A549 (cell line): ENCODE measurements around the gene GCDH. TPM values are rescaled to one million over a fixed set of nuclear protein-coding genes. Genes with fewer than 3 reads are reported as not detected.

Experiments used
- ATAC-seq, 2 experiments: fragments of 200-7000 bp in 1 of 2; fragments of >200 bp in 1 of 2; cut with Nextera tagmentation in 1 of 2; cut with Tn5 transposase in 1 of 2; 3 replicates each; pipeline versions ENCODE4 v1.8.0 to v1.9.1; 2018 to 2020; ENCODE audit warnings: mild to moderate bottlenecking in 1 of 2, moderate library complexity in 1 of 2
- CTCF ChIA-PET: fragments of 300-600 bp; sonication (Branson Sonifier 250); formaldehyde crosslinking; extraction: SDS; loops from one replicate; lab custom pipeline; 2021; ENCODE audit warnings: antibody characterized with exemption, inconsistent platforms; lab: Yijun Ruan, JAX
- POLR2A ChIA-PET: fragments of 350-600 bp; formaldehyde crosslinking; extraction: SDS; loops from one replicate; lab custom pipeline; 2021; ENCODE audit warnings: antibody characterized with exemption, inconsistent platforms; lab: Yijun Ruan, JAX
- DNase-seq, 2 experiments: peaks; one replicate each; pipeline versions ENCODE4 v3.0.0 to v3.0.0-alpha.2; 2011 to 2016; ENCODE audit warnings: low read depth in 1 of 2, low spot score in 1 of 2
- FAIRE-seq: peaks from 2 replicates; lab custom pipeline; 2011; peaks lifted over from hg19 to GRCh38; lab: Jason Lieb, UNC
- H3K27ac ChIP-seq, 2 experiments: fragments of >200 bp; sonication (Bioruptor Twin); formaldehyde crosslinking; 3 replicates each; pipeline ENCODE4 v1.5.1; 2016 to 2017
- H3K4me1 ChIP-seq: fragments of >200 bp; sonication (Bioruptor Twin); formaldehyde crosslinking; 3 replicates; pipeline ENCODE4 v1.6.1; 2016
- H3K4me2 ChIP-seq: fragments of >200 bp; sonication (Bioruptor Twin); formaldehyde crosslinking; 3 replicates; pipeline ENCODE4 v1.6.1; 2016
- H3K4me3 ChIP-seq: fragments of >200 bp; sonication (Bioruptor Twin); formaldehyde crosslinking; 3 replicates; pipeline ENCODE4 v1.5.1; 2016
- H3K9me3 ChIP-seq: fragments of >200 bp; sonication (Bioruptor Twin); formaldehyde crosslinking; 3 replicates; pipeline ENCODE4 v1.6.1; 2016
- BCL3 ChIP-seq: fragments of >200 bp; sonication (Bioruptor Twin); formaldehyde crosslinking; IDR thresholded peaks from 3 replicates; pipeline ENCODE4 v1.6.1; 2016
- BHLHE40 ChIP-seq: IDR thresholded peaks from 2 replicates; pipeline ENCODE4 v1.6.1; 2012; ENCODE audit warnings: low read depth, low read length, inconsistent platforms
- CBX2 ChIP-seq: fragments of 200-600 bp; sonication (generic); IDR thresholded peaks from 2 replicates; pipeline ENCODE4 v1.6.1; 2016; ENCODE audit warnings: low read depth, mild to moderate bottlenecking, borderline replicate concordance
- E2F6 ChIP-seq: IDR thresholded peaks from 2 replicates; pipeline ENCODE4 v1.6.1; 2012; ENCODE audit warnings: low read depth, borderline replicate concordance
- EHF ChIP-seq: fragments of 250-450 bp; sonication (Bioruptor Pico); IDR thresholded peaks from 2 replicates; pipeline ENCODE4 v1.5.0; 2020; ENCODE audit warnings: mild to moderate bottlenecking
- GATA3 ChIP-seq: IDR thresholded peaks from 2 replicates; pipeline ENCODE4 v1.6.1; 2012; ENCODE audit warnings: borderline replicate concordance
- HMGXB4 ChIP-seq: fragments of 250-450 bp; sonication (Bioruptor Pico); IDR thresholded peaks from 2 replicates; pipeline ENCODE4 v1.5.0; 2021; ENCODE audit warnings: mild to moderate bottlenecking, moderate library complexity, borderline replicate concordance
- HOXB13 ChIP-seq: fragments of 250-450 bp; sonication (Bioruptor Pico); IDR thresholded peaks from 2 replicates; pipeline ENCODE4 v1.5.0; 2020; ENCODE audit warnings: low read depth, mild to moderate bottlenecking, moderate library complexity
- HOXB5 ChIP-seq: fragments of 250-450 bp; sonication (Bioruptor Pico); IDR thresholded peaks from 2 replicates; pipeline ENCODE4 v1.5.0; 2020; ENCODE audit warnings: mild to moderate bottlenecking, moderate library complexity
- JUN ChIP-seq, 2 experiments: fragments of >200 bp; sonication (Bioruptor Twin); formaldehyde crosslinking; IDR thresholded peaks; 2 replicates in 1 of 2; 3 replicates in 1 of 2; pipeline ENCODE4 v1.6.1; 2016 to 2017
- JUNB ChIP-seq: fragments of >200 bp; sonication (Bioruptor Twin); formaldehyde crosslinking; IDR thresholded peaks from 2 replicates; pipeline ENCODE4 v1.6.1; 2016
- KDM1A ChIP-seq: fragments of 200-600 bp; sonication (generic); IDR thresholded peaks from 2 replicates; pipeline ENCODE4 v1.6.1; 2016; ENCODE audit warnings: low read depth, mild to moderate bottlenecking
- KDM5A ChIP-seq: fragments of 200-600 bp; sonication (generic); IDR thresholded peaks from 2 replicates; pipeline ENCODE4 v1.6.1; 2016; ENCODE audit warnings: antibody characterized with exemption, mild to moderate bottlenecking
- MAX ChIP-seq: IDR thresholded peaks from 2 replicates; pipeline ENCODE4 v1.6.1; 2012
- MAZ ChIP-seq: fragments of 150-350 bp; IDR thresholded peaks from 2 replicates; pipeline ENCODE4 v1.6.1; 2014; ENCODE audit warnings: antibody characterized with exemption, low read depth, low read length, borderline replicate concordance
- MYC ChIP-seq: IDR thresholded peaks from 2 replicates; pipeline ENCODE4 v1.6.1; 2012; ENCODE audit warnings: mild to moderate bottlenecking, inconsistent platforms, low read length, improper control_type of control experiment, borderline replicate concordance
- NFE2L2 ChIP-seq: fragments of 150-350 bp; conservative IDR thresholded peaks from 2 replicates; pipeline ENCODE4 v1.6.1; 2014; ENCODE audit warnings: low read length
- NPAS2 ChIP-seq: fragments of 250-450 bp; sonication (Bioruptor Pico); IDR thresholded peaks from 2 replicates; pipeline ENCODE4 v1.8.0; 2022; ENCODE audit warnings: mild to moderate bottlenecking, moderate library complexity, borderline replicate concordance
- NR3C1 ChIP-seq: fragments of >200 bp; sonication (Bioruptor Twin); formaldehyde crosslinking; IDR thresholded peaks from 3 replicates; pipeline ENCODE4 v1.6.1; 2017
- PBX3 ChIP-seq: IDR thresholded peaks from 2 replicates; pipeline ENCODE4 v1.6.1; 2012
- PHF8 ChIP-seq: fragments of 200-600 bp; sonication (generic); IDR thresholded peaks from 2 replicates; pipeline ENCODE4 v1.6.1; 2016; ENCODE audit warnings: low read depth, mild to moderate bottlenecking, antibody characterized with exemption, moderate library complexity, borderline replicate concordance
- POLR2A ChIP-seq: IDR thresholded peaks from 2 replicates; pipeline ENCODE4 v1.6.1; 2012; ENCODE audit warnings: mild to moderate bottlenecking, low read length
- RARB ChIP-seq: fragments of 250-450 bp; sonication (Bioruptor Pico); IDR thresholded peaks from 2 replicates; pipeline ENCODE4 v1.8.0; 2021; ENCODE audit warnings: mild to moderate bottlenecking, moderate library complexity
- REST ChIP-seq: fragments of 200-600 bp; sonication (generic); IDR thresholded peaks from 2 replicates; pipeline ENCODE4 v1.6.1; 2016; ENCODE audit warnings: antibody characterized with exemption, mild to moderate bottlenecking, moderate library complexity
- TFCP2L1 ChIP-seq: fragments of 250-450 bp; sonication (Bioruptor Pico); IDR thresholded peaks from 2 replicates; pipeline ENCODE4 v1.5.0; 2021; ENCODE audit warnings: mild to moderate bottlenecking
- USF2 ChIP-seq: fragments of 450-650 bp; IDR thresholded peaks from 2 replicates; pipeline ENCODE4 v1.6.1; 2014; ENCODE audit warnings: antibody characterized with exemption
- ZC3H11A ChIP-seq: fragments of 450-650 bp; IDR thresholded peaks from 2 replicates; pipeline ENCODE4 v1.6.1; 2014; ENCODE audit warnings: antibody characterized with exemption, mild to moderate bottlenecking
- ZFP36 ChIP-seq: fragments of 450-650 bp; IDR thresholded peaks from 2 replicates; pipeline ENCODE4 v1.6.1; 2014; ENCODE audit warnings: borderline replicate concordance; ENCODE audit not compliant: partially characterized antibody
- ZSCAN20 ChIP-seq: fragments of 250-450 bp; sonication (Bioruptor Pico); IDR thresholded peaks from 2 replicates; pipeline ENCODE4 v1.8.0; 2022; ENCODE audit warnings: mild to moderate bottlenecking, moderate library complexity
- WGBS: methylation state at CpG from one replicate; pipeline ENCODE4 v1.1.6; 2017; ENCODE audit errors: missing lambda C conversion rate; 5-methylcytosine and 5-hydroxymethylcytosine counted together
- polyA plus RNA-seq, 4 experiments: library from polyadenylated mRNA; depleted of rRNA in 3 of 4; stranded (reverse); fragments of >200 nt; fragmentation: RNase III in 1 of 4; extraction: RNeasy Plus Mini Kit Qiagen cat#74134 plus additional on column Dnase treatment in 1 of 4; gene quantifications; 2 replicates in 3 of 4; 3 replicates in 1 of 4; pipeline ENCODE4 v1.2.3, GENCODE V29; 2011 to 2017

The GCDH gene
- polyA plus RNA-seq, 2 of the 4 experiments (the other 2 are of a cell fraction) = 8.8 to 15.2 TPM

GRCh38 chr19:12933287-12934072, 42.5 kb downstream of the GCDH start, which contains the start of gene FARSA:
Gene FARSA, minus strand, starts transcription at chr19:12933711. Its CDS starts 15 bp downstream, at chr19:12933696.
- ChIA-PET POLR2A (interaction anchor here (0.6 to 1.7 kb wide), 5 partner anchors 14 to 51 kb away, joined by 3 to 5 read pairs (median 3); partner anchors contain the start of genes GCDH and SYCE2), CTCF (interaction anchor here (0.6 to 2.0 kb wide), 3 partner anchors 13 to 51 kb away, joined by 3 to 9 read pairs (median 3); no protein-coding TSS in a partner anchor)
- H3K27ac ChIP-seq = peak within 1 kb of the TSS; percentile 94 to 100
- ATAC-seq (peak; percentile 86 to 87), DNase-seq (peak; percentile 87 to 89), FAIRE-seq (no peak)
- peaks cover 15% of the 10 kb centered on the region for H3K4me1 ChIP-seq
- TF ChIP-seq MAX = peak; percentile 86
- TF ChIP-seq TFCP2L1 (CRISPR knock-in tag) = no peak
- peak; percentile 39; the same call in 1 of the 2 replicates for TF ChIP-seq MYC
- peak; percentile 79 for TF ChIP-seq PHF8
- TF ChIP-seq POLR2A = peak; percentile 82
- 0 out of 2 replicates have a peak, but pooled peaks have one; percentile 12 for TF ChIP-seq KDM1A
- TF ChIP-seq JUNB = no peak
- 0 out of 2 replicates have a peak, but pooled peaks have one; percentile 16 for TF ChIP-seq USF2
- TF ChIP-seq HOXB5 (CRISPR knock-in tag) = 0 out of 2 replicates have a peak, but pooled peaks have one; percentile 35
- no peak for TF ChIP-seq BHLHE40
- no peak for TF ChIP-seq E2F6
- TF ChIP-seq MAZ = no peak
- TF ChIP-seq PBX3 = no peak
- peak; percentile 56 for TF ChIP-seq KDM5A
- no peak for TF ChIP-seq RARB (CRISPR knock-in tag)
- TF ChIP-seq ZSCAN20 = no peak
- no peak for TF ChIP-seq EHF (CRISPR knock-in tag)
- no peak for TF ChIP-seq GATA3
- no peak for TF ChIP-seq HMGXB4 (CRISPR knock-in tag)
- TF ChIP-seq ZC3H11A = no peak
- TF ChIP-seq HOXB13 (CRISPR knock-in tag) = 0 out of 2 replicates have a peak, but pooled peaks have one; percentile 23
- TF ChIP-seq CBX2 = no peak
- no peak for TF ChIP-seq NPAS2 (CRISPR knock-in tag)
- no peak for TF ChIP-seq REST
- TF ChIP-seq NFE2L2 = no peak
- no peak for TF ChIP-seq ZFP36
- peak; percentile 25 to 83; a peak in 3 of 5 replicates for TF ChIP-seq JUN (IDR thresholded peaks at IDR 0.05)
- 0 out of 3 replicates have a peak, but pooled peaks have one; percentile 71 for TF ChIP-seq BCL3
- no peak for TF ChIP-seq NR3C1
- H3K4me3 ChIP-seq = peak within 1 kb of the TSS; percentile 85
- 19% methylated on average over 12 of the region's 51 CpGs for WGBS
- peak within 1 kb of the TSS; percentile 77 for H3K4me2 ChIP-seq
- H3K9me3 ChIP-seq = no peaks in the 10 kb centered on the region
